Liver (tissue), 9 donors: Measurements from ENCODE around the gene TXNDC16. TPM values are rescaled to one million over a fixed set of nuclear protein-coding genes. Genes with fewer than 3 reads are reported as not detected.

Experiments used
- DNase-seq: peaks from one replicate; pipeline ENCODE4 v3.0.0-alpha.2; 2017; ENCODE audit warnings: low spot score
- H3K27ac ChIP-seq, 2 donors: one replicate each; pipeline ENCODE4 v1.7.0; 2013; ENCODE audit warnings: inconsistent platforms in 2 of 2, low read length in 2 of 2, control low read depth in 1 of 2, low read depth in 1 of 2, mild to moderate bottlenecking in 1 of 2
- H3K27me3 ChIP-seq, 4 donors: one replicate each; pipeline versions ENCODE4 v1.6.1 to v1.7.0; 2013; ENCODE audit warnings: low read length in 3 of 4, inconsistent platforms in 1 of 4, mild to moderate bottlenecking in 1 of 4, moderate library complexity in 1 of 4; ENCODE audit not compliant: control insufficient read depth in 4 of 4, insufficient read depth in 4 of 4
- H3K36me3 ChIP-seq, 4 donors: one replicate each; pipeline versions ENCODE4 v1.6.1 to v1.7.0; 2013; ENCODE audit warnings: low read length in 3 of 4, mild to moderate bottlenecking in 3 of 4, low read depth in 1 of 4, moderate library complexity in 1 of 4; ENCODE audit not compliant: control insufficient read depth in 4 of 4, insufficient read depth in 3 of 4
- H3K4me1 ChIP-seq, 4 donors: one replicate each; pipeline versions ENCODE4 v1.6.1 to v1.7.0; 2013; ENCODE audit warnings: low read length in 3 of 4, mild to moderate bottlenecking in 3 of 4, moderate library complexity in 1 of 4; ENCODE audit not compliant: control insufficient read depth in 4 of 4, insufficient read depth in 4 of 4
- H3K4me3 ChIP-seq, 3 donors: one replicate each; pipeline versions ENCODE4 v1.6.1 to v1.7.0; 2013; ENCODE audit warnings: low read length in 3 of 3, control low read depth in 1 of 3, low read depth in 1 of 3, mild to moderate bottlenecking in 1 of 3
- H3K9ac ChIP-seq, 2 donors: one replicate each; pipeline ENCODE4 v1.7.0; 2013; ENCODE audit warnings: low read length in 2 of 2, mild to moderate bottlenecking in 2 of 2, moderate library complexity in 2 of 2, control low read depth in 1 of 2, low read depth in 1 of 2
- H3K9me3 ChIP-seq, 4 donors: one replicate each; pipeline versions ENCODE4 v1.6.1 to v1.7.0; 2013; ENCODE audit warnings: low read length in 3 of 4; ENCODE audit not compliant: control insufficient read depth in 4 of 4
- ATF3 ChIP-seq: IDR thresholded peaks from 2 replicates; pipeline ENCODE4 v1.6.1; 2016; ENCODE audit warnings: antibody characterized with exemption
- CTCF ChIP-seq: fragments of 150-350 bp; IDR thresholded peaks from 2 replicates; pipeline ENCODE4 v1.5.1; 2017; ENCODE audit warnings: improper control_type of control experiment, low read depth, low read length; ENCODE audit not compliant: missing input control
- EGR1 ChIP-seq, 2 donors: IDR thresholded peaks; 2 replicates each; pipeline ENCODE4 v1.6.1; 2016 to 2018; ENCODE audit warnings: antibody characterized with exemption in 2 of 2, low read depth in 2 of 2
- FOXA1 ChIP-seq: IDR thresholded peaks from 2 replicates; pipeline ENCODE4 v1.6.1; 2016; ENCODE audit warnings: antibody characterized with exemption
- FOXA2 ChIP-seq: IDR thresholded peaks from 2 replicates; pipeline ENCODE4 v1.6.1; 2016; ENCODE audit warnings: antibody characterized with exemption
- GABPA ChIP-seq, 2 donors: IDR thresholded peaks in 1 of 2; conservative IDR thresholded peaks in 1 of 2; 2 replicates each; pipeline ENCODE4 v1.6.1; 2016; ENCODE audit warnings: antibody characterized with exemption in 2 of 2, mild to moderate bottlenecking in 1 of 2, moderate library complexity in 1 of 2
- HNF4A ChIP-seq, 2 donors: conservative IDR thresholded peaks; 2 replicates each; pipeline ENCODE4 v1.6.1; 2016; ENCODE audit warnings: antibody characterized with exemption in 2 of 2, mild to moderate bottlenecking in 2 of 2
- HNF4G ChIP-seq: IDR thresholded peaks from 2 replicates; pipeline ENCODE4 v1.6.1; 2016; ENCODE audit warnings: antibody characterized with exemption
- JUND ChIP-seq, 2 donors: IDR thresholded peaks; 2 replicates each; pipeline ENCODE4 v1.6.1; 2016; ENCODE audit warnings: antibody characterized with exemption in 2 of 2
- MAX ChIP-seq: IDR thresholded peaks from 2 replicates; pipeline ENCODE4 v1.6.1; 2016; ENCODE audit warnings: antibody characterized with exemption
- NR2F2 ChIP-seq: IDR thresholded peaks from 2 replicates; pipeline ENCODE4 v1.6.1; 2016; ENCODE audit warnings: antibody characterized with exemption
- RAD21 ChIP-seq, 2 donors: IDR thresholded peaks; 2 replicates each; pipeline ENCODE4 v1.6.1; 2016; ENCODE audit warnings: antibody characterized with exemption in 2 of 2, mild to moderate bottlenecking in 2 of 2
- REST ChIP-seq: IDR thresholded peaks from 2 replicates; pipeline ENCODE4 v1.6.1; 2016; ENCODE audit warnings: antibody characterized with exemption, mild to moderate bottlenecking
- RXRA ChIP-seq, 2 donors: IDR thresholded peaks; 2 replicates each; pipeline ENCODE4 v1.6.1; 2017 to 2018; ENCODE audit warnings: antibody characterized with exemption in 2 of 2, mild to moderate bottlenecking in 1 of 2
- SP1 ChIP-seq: IDR thresholded peaks from 2 replicates; pipeline ENCODE4 v1.6.1; 2018; ENCODE audit warnings: antibody characterized with exemption, mild to moderate bottlenecking
- TAF1 ChIP-seq: conservative IDR thresholded peaks from 2 replicates; pipeline ENCODE4 v1.6.1; 2016; ENCODE audit warnings: antibody characterized with exemption, mild to moderate bottlenecking
- YY1 ChIP-seq: IDR thresholded peaks from 2 replicates; pipeline ENCODE4 v1.6.1; 2016; ENCODE audit warnings: antibody characterized with exemption, mild to moderate bottlenecking
- ZBTB33 ChIP-seq: IDR thresholded peaks from 2 replicates; pipeline ENCODE4 v1.6.1; 2016; ENCODE audit warnings: antibody characterized with exemption
- WGBS: extraction: QIAGEN DNeasy Blood & Tissue Kit; methylation state at CpG from one replicate; pipeline ENCODE4 v1.1.7; 2013; 5-methylcytosine and 5-hydroxymethylcytosine counted together
- polyA plus RNA-seq, 2 donors: library from polyadenylated mRNA; stranded (reverse) in 1 of 2; unstranded in 1 of 2; fragments of 200-250 nt in 1 of 2; fragments of >200 nt in 1 of 2; fragmentation: Nextera tagmentation in 1 of 2; extraction: Ambion mirVana in 1 of 2; gene quantifications; one replicate each; pipeline versions ENCODE4 v1.2.1 to v1.2.3, GENCODE V29; 2013 to 2015
- total RNA-seq, 2 donors: library from RNA; depleted of rRNA; stranded (reverse); fragments of >200 nt; gene quantifications; one replicate each; pipeline ENCODE4 v1.2.3, GENCODE V29; 2014
- donor health status: healthy.
- donor health status: healthy.
- donor health status: healthy.
- donor health status: healthy.
- donor health status: healthy.

The TXNDC16 gene
- total and polyA plus RNA-seq, 4 donors, result 2.0 to 16.2 (median 4.1) TPM

- 84% methylated on average over 4 of the region's 4 CpGs for WGBS
- Histone ChIP-seq H3K27me3 (no peaks in the 10 kb centered on the region), H3K4me1 (no peaks in the 10 kb centered on the region), H3K9me3 (no peaks in the 10 kb centered on the region), H3K27ac (no peak overlapping the region), H3K36me3 (no peaks in the 10 kb centered on the region), H3K9ac (no peak overlapping the region), H3K4me3 (no peak overlapping the region)
- no peak for DNase-seq
- no peak for TF ChIP-seq RAD21 (IDR thresholded peaks at IDR 0.05)
- TF ChIP-seq MAX, result no peak
- no peak for TF ChIP-seq NR2F2
- TF ChIP-seq YY1, result no peak
- TF ChIP-seq EGR1 (IDR thresholded peaks at IDR 0.05; ENCODE audit: low read depth in 2 of 2), result no peak
- no peak for TF ChIP-seq FOXA2
- TF ChIP-seq FOXA1, result no peak
- no peak for TF ChIP-seq TAF1
- no peak for TF ChIP-seq RXRA (IDR thresholded peaks at IDR 0.05)
- no peak for TF ChIP-seq GABPA (IDR thresholded peaks at IDR 0.05 in 1 of 2, conservative IDR thresholded peaks at IDR 0.05 in 1 of 2)
- no peak for TF ChIP-seq CTCF
- TF ChIP-seq JUND (IDR thresholded peaks at IDR 0.05), result no peak
These were observed 37.3 kb upstream of the TXNDC16 start for GRCh38 chr14:52589646-52590045.

- H3K36me3 ChIP-seq, result no peaks in the 10 kb centered on the region
- H3K4me3 ChIP-seq, result no peak overlapping the region
- H3K27ac ChIP-seq, result no peak overlapping the region
- TF ChIP-seq YY1 (no peak), MAX (no peak), TAF1 (no peak), JUND (IDR thresholded peaks at IDR 0.05) (no peak), HNF4A (conservative IDR thresholded peaks at IDR 0.05) (no peak), RAD21 (IDR thresholded peaks at IDR 0.05) (no peak), GABPA (IDR thresholded peaks at IDR 0.05 in 1 of 2, conservative IDR thresholded peaks at IDR 0.05 in 1 of 2) (no peak), RXRA (IDR thresholded peaks at IDR 0.05) (no peak), EGR1 (IDR thresholded peaks at IDR 0.05; ENCODE audit: low read depth in 2 of 2) (no peak), ATF3 (no peak), HNF4G (no peak), ZBTB33 (no peak), NR2F2 (no peak), FOXA2 (no peak), FOXA1 (no peak), SP1 (no peak), CTCF (no peak), REST (no peak)
- DNase-seq, result no peak
- no peaks in the 10 kb centered on the region for H3K4me1 ChIP-seq
- no peaks in the 10 kb centered on the region for H3K27me3 ChIP-seq
- H3K9me3 ChIP-seq, result no peaks in the 10 kb centered on the region
- no peak overlapping the region for H3K9ac ChIP-seq
These were observed 31.2 kb upstream of the TXNDC16 start for GRCh38 chr14:52583544-52583943.
